Tibial artery (tissue), 4 donors: ENCODE results near the gene B3GNT2.
A peak's percentile ranks its signal among the peaks of the same experiment; 100 is the strongest.

ENCODE experiments used
- DNase-seq, 2 donors: peaks; one replicate each; pipeline ENCODE4 v3.0.0-alpha.2; 2019
- H3K27ac ChIP-seq, 2 donors: fragments of 200-600 bp; sonication (generic) in 1 of 2; 1 replicate in 1 of 2; 2 replicates in 1 of 2; pipeline ENCODE4 v1.5.1; 2018 to 2019; ENCODE audit warnings: mild to moderate bottlenecking in 1 of 2
- H3K27me3 ChIP-seq, 2 donors: fragments of 200-600 bp; sonication (generic) in 1 of 2; one replicate each; pipeline versions ENCODE4 v1.5.1 to v1.6.0; 2016 to 2019
- H3K36me3 ChIP-seq, 3 donors: fragments of 200-600 bp; sonication (generic) in 2 of 3; one replicate each; pipeline ENCODE4 v1.5.1; 2016 to 2019; ENCODE audit warnings: mild to moderate bottlenecking in 2 of 3
- H3K4me1 ChIP-seq, 4 donors: fragments of 200-600 bp; sonication (generic) in 2 of 4; 1 replicate in 3 of 4; 2 replicates in 1 of 4; pipeline ENCODE4 v1.5.1; 2016 to 2019
- H3K4me3 ChIP-seq, 2 donors: fragments of 200-600 bp; sonication (generic) in 1 of 2; 1 replicate in 1 of 2; 2 replicates in 1 of 2; pipeline ENCODE4 v1.5.1; 2018 to 2019; ENCODE audit warnings: mild to moderate bottlenecking in 2 of 2
- H3K9me3 ChIP-seq, 3 donors: fragments of 200-600 bp; sonication (generic) in 1 of 3; one replicate each; pipeline ENCODE4 v1.5.1; 2016 to 2019
- CTCF ChIP-seq, 2 experiments: fragments of 200-600 bp in 1 of 2; fragments of 450-650 bp in 1 of 2; IDR thresholded peaks; one replicate each; pipeline ENCODE4 v1.5.1; 2017 to 2019; ENCODE audit warnings: antibody characterized with exemption in 2 of 2, mild to moderate bottlenecking in 1 of 2, moderate library complexity in 1 of 2
- intact Hi-C: fragments of 100-400 bp; cut with DNase I; formaldehyde crosslinking; loops from one replicate; pipeline ENCODE4 v1.15.0; 2023; ENCODE audit warnings: low total_unique reads

The B3GNT2 gene

GRCh38 chr2:62231541-62231940 lies 35.6 kb downstream of the B3GNT2 start:
- peaks cover 0 to 8% (median 0%) of the 10 kb centered on the region in 3 donors for H3K36me3 ChIP-seq
- H3K4me3 ChIP-seq: no peak overlapping the region
- intact Hi-C loops: no loop called here
- no peaks in the 10 kb centered on the region for H3K27me3 ChIP-seq
- DNase-seq: no peak
- no peak for TF ChIP-seq CTCF (IDR thresholded peaks at IDR 0.05)
- H3K9me3 ChIP-seq: no peaks in the 10 kb centered on the region
- H3K27ac ChIP-seq: no peak overlapping the region
- H3K4me1 ChIP-seq: peaks cover 0 to 35% (median 19%) of the 10 kb centered on the region in 4 donors

- intact Hi-C loops: no loop called here
- peak overlapping the region; percentile 48 to 71 for H3K27ac ChIP-seq
- H3K4me3 ChIP-seq: no peak overlapping the region
- H3K9me3 ChIP-seq: no peaks in the 10 kb centered on the region
- H3K36me3 ChIP-seq: no peaks in the 10 kb centered on the region
- H3K4me1 ChIP-seq: peaks cover 0 to 35% (median 19%) of the 10 kb centered on the region in 4 donors
- TF ChIP-seq CTCF (IDR thresholded peaks at IDR 0.05): no peak
- no peaks in the 10 kb centered on the region for H3K27me3 ChIP-seq
- no peak for DNase-seq
Measured at GRCh38 chr2:62234755-62235655, 39.1 kb downstream of the B3GNT2 start.

GRCh38 chr2:62236499-62236898 lies 40.6 kb downstream of the B3GNT2 start:
- Histone ChIP-seq H3K9me3 (no peaks in the 10 kb centered on the region), H3K27me3 (no peaks in the 10 kb centered on the region), H3K4me3 (no peak overlapping the region), H3K4me1 (peaks cover 0 to 33% (median 19%) of the 10 kb centered on the region in 4 donors), H3K36me3 (no peaks in the 10 kb centered on the region), H3K27ac (no peak overlapping the region)
- no peak for TF ChIP-seq CTCF (IDR thresholded peaks at IDR 0.05)
- no peak for DNase-seq
- intact Hi-C loops: no loop called here

GRCh38 chr2:62238236-62238635 lies 42.3 kb downstream of the B3GNT2 start:
- H3K27ac ChIP-seq: no peak overlapping the region
- intact Hi-C loops: no loop called here
- H3K27me3 ChIP-seq: no peaks in the 10 kb centered on the region
- no peak overlapping the region for H3K4me3 ChIP-seq
- peaks cover 0 to 18% (median 10%) of the 10 kb centered on the region in 4 donors for H3K4me1 ChIP-seq
- no peaks in the 10 kb centered on the region for H3K36me3 ChIP-seq
- DNase-seq: no peak
- no peak for TF ChIP-seq CTCF (IDR thresholded peaks at IDR 0.05)
- H3K9me3 ChIP-seq: no peaks in the 10 kb centered on the region

- no peaks in the 10 kb centered on the region for H3K9me3 ChIP-seq
- no peak overlapping the region for H3K27ac ChIP-seq
- DNase-seq: no peak
- no peaks in the 10 kb centered on the region for H3K36me3 ChIP-seq
- TF ChIP-seq CTCF (IDR thresholded peaks at IDR 0.05): no peak
- intact Hi-C loops: no loop called here
- peaks cover 0 to 3% (median under 1%) of the 10 kb centered on the region in 4 donors for H3K4me1 ChIP-seq
- no peaks in the 10 kb centered on the region for H3K27me3 ChIP-seq
- H3K4me3 ChIP-seq: no peak overlapping the region
Measured at GRCh38 chr2:62240546-62240945, 44.6 kb downstream of the B3GNT2 start.
